GM21447 (cell line): ENCODE data around the gene ADARB1.

Source experiments
- ATAC-seq: cut with Tn5 transposase; IDR thresholded peaks from one replicate; pipeline ENCODE4 v1.9.1; 2021; ENCODE audit not compliant: unreplicated experiment

ADARB1 gene

GRCh38 chr21:45246386-45247320 is 172.3 kb downstream of the ADARB1 start:
- no peak for ATAC-seq

GRCh38 chr21:45248301-45248892 is 174.0 kb downstream of the ADARB1 start:
- no peak for ATAC-seq

- no peak for ATAC-seq
Measured at GRCh38 chr21:45248893-45249381, 174.6 kb downstream of the ADARB1 start.

- no peak for ATAC-seq
Measured at GRCh38 chr21:45249626-45250025, 175.2 kb downstream of the ADARB1 start.

- ATAC-seq: no peak
Measured at GRCh38 chr21:45250272-45250671, 175.9 kb downstream of the ADARB1 start.

GRCh38 chr21:45250914-45251634 is 176.7 kb downstream of the ADARB1 start:
- no peak for ATAC-seq

- no peak for ATAC-seq
Measured at GRCh38 chr21:45251635-45252447, 177.5 kb downstream of the ADARB1 start.

- ATAC-seq: no peak
Measured at GRCh38 chr21:45252448-45252925, 178.1 kb downstream of the ADARB1 start.

- ATAC-seq: no peak
Measured at GRCh38 chr21:45253180-45253579, 178.8 kb downstream of the ADARB1 start.

- ATAC-seq: no peak
Measured at GRCh38 chr21:45253633-45254459, 179.5 kb downstream of the ADARB1 start.

GRCh38 chr21:45254460-45254930 is 180.1 kb downstream of the ADARB1 start:
- ATAC-seq: no peak

GRCh38 chr21:45255381-45256020 is 181.1 kb downstream of the ADARB1 start:
- ATAC-seq: no peak

GRCh38 chr21:45256021-45256911 is 181.9 kb downstream of the ADARB1 start:
- no peak for ATAC-seq

- ATAC-seq: no peak
Measured at GRCh38 chr21:45256912-45257672, 182.7 kb downstream of the ADARB1 start.

- ATAC-seq: no peak
Measured at GRCh38 chr21:45257673-45258341, 183.4 kb downstream of the ADARB1 start.

GRCh38 chr21:45258466-45258865 is 184.1 kb downstream of the ADARB1 start:
- no peak for ATAC-seq
